Measurements from ENCODE around the gene CACNA1G.

- TF ChIP-seq CTCF (conservative IDR thresholded peaks at IDR 0.05; ENCODE audit: low read length) = no peak
- no peak for TF ChIP-seq EZH2phosphoT487 (IDR thresholded peaks at IDR 0.05; ENCODE audit: borderline replicate concordance, low read depth, low read length)
Observed at GRCh38 chr17:50540560-50541401, 19.7 kb upstream of the CACNA1G start.
